GM21529 (cell line): ENCODE data around the gene SIGLEC9.

Source experiments
- ATAC-seq: cut with Tn5 transposase; IDR thresholded peaks from one replicate; pipeline ENCODE4 v1.9.1; 2021; ENCODE audit not compliant: unreplicated experiment

The SIGLEC9 gene

DNA sequence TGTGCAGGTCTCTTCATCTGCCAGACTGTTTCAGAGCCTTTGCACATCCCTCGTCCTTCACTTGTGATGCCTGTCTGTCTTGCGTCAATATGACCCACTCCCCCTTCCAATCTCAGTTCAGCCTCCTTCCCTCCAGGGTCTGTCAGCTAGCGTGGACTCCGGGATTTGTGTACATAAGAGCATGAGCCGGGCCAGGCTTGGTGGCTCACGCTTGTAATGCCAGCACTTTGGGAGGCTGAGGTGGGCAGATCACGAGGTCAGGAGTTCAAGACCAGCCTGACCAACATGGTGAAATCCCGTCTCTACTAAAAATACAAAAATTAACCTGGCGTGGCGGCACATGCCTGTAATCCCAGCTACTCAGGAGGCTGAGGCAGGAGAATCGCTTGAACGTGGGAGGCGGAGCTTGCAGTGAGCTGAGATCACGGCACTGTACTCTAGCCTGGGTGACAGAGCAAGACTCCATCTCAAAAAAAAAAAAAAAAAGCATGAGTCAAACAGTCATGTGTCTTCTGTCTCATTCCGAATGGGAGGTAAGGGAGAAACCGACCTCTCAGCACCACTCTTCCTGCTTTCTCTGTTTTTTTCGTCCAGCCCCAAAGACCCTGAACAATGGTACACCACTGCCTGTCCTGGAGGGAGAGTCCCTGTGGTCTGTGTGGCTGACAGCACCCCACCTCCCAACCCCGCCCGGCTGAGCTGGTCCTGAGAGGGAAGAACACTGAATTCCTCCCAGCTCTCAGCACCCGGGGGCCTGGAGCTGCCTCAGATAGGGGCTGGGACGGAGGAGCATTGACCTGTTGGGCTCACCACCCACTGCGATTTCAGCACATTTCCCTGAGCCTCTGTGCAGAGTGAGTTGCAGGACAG lies 2.4 kb upstream of the SIGLEC9 start:
- ATAC-seq, result no peak

DNA sequence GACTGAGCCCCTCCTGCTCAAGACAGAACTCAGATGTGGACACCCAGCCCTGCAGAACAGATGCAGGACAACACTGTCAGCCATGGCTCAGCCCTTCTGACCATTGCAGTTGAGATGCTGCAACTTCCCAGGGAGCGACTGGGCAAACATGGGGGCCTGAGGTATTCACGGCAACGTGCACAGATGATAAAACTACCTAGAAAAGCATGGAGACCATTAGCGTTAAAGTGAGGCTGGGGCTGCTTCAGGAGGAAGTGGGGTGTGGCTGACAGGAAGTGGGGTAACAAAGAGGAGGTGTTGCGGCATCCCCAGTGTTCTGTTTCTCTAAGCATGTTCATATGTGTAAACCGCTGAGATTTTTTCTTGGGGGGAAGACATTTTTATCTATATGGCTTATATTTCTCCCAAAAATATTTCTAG lies 1.3 kb upstream of the SIGLEC9 start:
- no peak for ATAC-seq

DNA sequence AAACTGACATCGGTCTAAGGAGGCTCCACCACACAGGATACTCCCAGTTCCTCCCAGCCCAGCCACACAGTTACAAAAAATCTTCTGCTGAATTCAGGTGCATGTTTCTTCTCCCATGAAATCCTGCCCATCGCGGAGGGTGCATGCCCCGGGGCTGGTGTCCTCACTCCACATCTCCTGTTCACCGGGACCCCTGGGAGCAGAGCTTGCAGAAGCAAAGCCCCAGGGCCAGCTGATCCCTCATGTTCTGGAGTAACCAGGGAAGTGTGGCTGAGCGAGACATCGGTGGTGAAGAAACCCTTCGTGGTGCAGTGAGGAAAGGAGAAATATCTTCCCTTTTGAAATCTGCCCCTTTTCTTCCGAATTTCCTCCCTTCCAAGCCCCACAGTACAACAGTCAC lies 904 bp upstream of the SIGLEC9 start:
- no peak for ATAC-seq

DNA sequence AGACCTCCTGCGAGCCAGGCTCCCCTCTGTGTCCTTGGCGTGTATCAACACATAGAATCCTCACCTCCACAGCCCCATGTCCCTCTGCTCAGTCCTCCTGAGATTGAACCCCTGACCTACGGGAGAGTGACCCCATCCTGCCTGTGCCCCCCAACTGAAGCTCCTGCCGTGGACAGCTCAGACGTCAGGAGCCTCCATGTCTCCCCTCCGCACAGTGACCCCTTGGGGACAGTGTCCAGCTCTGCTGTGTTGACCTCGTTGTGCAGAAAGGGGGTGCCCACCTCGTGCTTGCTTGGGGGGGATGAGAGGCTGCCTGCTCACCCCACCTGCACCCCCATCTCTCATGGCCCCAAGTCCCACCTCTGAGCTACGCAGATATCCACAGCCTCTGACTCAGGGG lies 490 bp upstream of the SIGLEC9 start:
- ATAC-seq, result no peak

- no peak for ATAC-seq
Measured at GRCh38 chr19:51125421-51126075, 842 bp downstream of the SIGLEC9 start.

DNA sequence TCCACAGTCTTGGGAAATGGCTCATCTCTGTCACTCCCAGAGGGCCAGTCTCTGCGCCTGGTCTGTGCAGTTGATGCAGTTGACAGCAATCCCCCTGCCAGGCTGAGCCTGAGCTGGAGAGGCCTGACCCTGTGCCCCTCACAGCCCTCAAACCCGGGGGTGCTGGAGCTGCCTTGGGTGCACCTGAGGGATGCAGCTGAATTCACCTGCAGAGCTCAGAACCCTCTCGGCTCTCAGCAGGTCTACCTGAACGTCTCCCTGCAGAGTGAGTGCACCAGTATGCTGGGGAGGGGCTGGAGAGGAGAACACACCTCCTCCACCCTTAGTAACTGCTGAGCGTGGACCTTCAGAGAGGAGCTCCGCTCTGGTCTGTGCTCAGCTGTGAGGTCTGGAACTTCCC lies 2.3 kb downstream of the SIGLEC9 start:
- ATAC-seq, result no peak

- no peak for ATAC-seq
Measured at GRCh38 chr19:51127755-51128154, 3.0 kb downstream of the SIGLEC9 start.

DNA sequence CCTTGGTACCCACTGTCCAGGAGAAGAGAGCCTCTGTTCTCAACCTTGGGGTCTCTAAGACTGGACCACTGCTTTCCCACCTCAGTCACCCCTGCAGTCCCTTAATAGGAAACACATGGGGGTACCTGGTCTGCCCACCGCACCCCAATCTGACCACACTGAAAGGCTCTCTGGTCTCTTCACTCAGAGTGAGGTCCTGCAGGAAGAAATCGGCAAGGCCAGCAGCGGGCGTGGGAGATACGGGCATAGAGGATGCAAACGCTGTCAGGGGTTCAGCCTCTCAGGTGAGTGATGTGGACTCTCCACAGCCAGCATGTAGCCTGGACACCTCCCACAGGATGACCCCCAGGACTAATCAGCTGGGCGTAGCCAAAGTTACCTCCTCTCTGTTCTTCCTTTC lies 3.5 kb downstream of the SIGLEC9 start:
- ATAC-seq, result no peak

DNA sequence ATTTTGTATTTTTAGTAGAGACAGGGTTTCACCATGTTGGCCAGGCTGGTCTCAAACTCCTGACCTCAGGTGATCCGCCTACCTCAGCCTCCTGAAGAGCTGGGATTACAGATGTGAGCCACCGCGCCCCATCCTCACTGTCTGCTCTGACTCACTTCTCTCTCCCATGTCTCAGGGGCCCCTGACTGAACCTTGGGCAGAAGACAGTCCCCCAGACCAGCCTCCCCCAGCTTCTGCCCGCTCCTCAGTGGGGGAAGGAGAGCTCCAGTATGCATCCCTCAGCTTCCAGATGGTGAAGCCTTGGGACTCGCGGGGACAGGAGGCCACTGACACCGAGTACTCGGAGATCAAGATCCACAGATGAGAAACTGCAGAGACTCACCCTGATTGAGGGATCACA lies 5.0 kb downstream of the SIGLEC9 start:
- ATAC-seq, result no peak

DNA sequence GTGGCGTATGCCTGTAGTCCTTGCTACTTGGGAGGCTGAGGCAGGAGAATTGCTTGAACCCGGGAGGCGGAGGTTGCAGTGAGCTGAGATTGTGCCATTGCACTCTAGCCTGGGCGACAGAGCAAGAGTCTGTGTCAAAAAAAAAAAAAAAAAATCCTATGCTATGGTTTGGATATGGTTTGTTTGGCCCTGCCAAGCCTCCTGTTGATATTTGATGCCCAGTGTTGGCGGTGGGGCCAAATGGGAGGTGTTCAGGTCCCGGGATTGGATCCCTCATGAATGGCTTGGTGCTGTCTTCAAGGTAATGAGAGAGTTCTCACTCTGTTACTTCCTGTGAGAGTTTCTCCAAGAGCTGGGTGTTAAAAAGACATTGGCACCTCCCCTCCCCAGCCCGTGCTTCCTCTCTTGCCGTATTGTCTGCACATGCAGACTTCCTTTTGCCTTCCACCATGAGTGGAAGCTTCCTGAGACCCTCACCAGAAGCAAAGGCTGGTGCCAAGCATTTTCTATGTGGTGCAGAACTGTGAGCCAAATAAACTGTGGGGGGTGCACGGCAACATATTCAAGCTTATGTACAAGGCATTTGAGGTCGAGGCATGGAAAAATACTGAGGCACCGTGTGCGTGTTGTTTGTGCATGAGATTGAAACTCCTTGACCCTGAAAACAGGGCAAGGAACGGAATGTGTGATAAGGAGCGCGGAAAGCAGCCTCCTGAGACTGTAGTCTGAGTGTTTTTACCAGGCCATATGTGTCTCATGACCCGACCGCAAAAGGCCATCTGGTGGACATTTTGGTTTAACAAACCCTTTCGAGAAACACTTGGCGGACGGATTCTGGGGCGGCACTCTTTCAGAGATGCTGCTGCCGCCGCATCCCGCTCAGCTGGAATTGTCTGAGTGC lies 7.3 kb downstream of the SIGLEC9 start:
- no peak for ATAC-seq

GRCh38 chr19:51135004-51135403 lies 10.3 kb downstream of the SIGLEC9 start:
- ATAC-seq, result no peak

- ATAC-seq, result no peak
Measured at GRCh38 chr19:51135986-51136762, 11.5 kb downstream of the SIGLEC9 start.

GRCh38 chr19:51136851-51137551 lies 12.3 kb downstream of the SIGLEC9 start:
- ATAC-seq, result no peak

GRCh38 chr19:51137792-51138425 lies 13.2 kb downstream of the SIGLEC9 start:
- no peak for ATAC-seq

DNA sequence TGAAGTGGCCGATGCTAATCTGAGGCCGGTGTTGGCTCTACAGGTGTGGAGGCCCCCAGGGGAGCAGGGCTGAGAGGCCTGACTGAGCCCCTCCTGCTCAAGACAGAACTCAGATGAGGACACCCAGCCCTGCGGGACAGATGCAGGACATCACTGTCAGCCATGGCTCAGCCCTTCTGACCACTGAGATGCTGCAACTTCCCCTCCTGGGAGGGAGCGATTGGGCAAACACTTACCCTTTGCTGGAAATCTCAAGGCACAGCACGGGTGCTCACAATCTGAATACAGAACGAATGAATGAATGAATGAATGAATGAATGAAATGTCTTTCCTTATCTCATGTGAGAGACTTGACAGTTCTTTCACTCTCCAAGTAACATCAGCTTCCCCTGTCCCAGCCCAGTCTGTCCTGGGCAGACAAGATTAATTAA lies 13.9 kb downstream of the SIGLEC9 start:
- no peak for ATAC-seq

DNA sequence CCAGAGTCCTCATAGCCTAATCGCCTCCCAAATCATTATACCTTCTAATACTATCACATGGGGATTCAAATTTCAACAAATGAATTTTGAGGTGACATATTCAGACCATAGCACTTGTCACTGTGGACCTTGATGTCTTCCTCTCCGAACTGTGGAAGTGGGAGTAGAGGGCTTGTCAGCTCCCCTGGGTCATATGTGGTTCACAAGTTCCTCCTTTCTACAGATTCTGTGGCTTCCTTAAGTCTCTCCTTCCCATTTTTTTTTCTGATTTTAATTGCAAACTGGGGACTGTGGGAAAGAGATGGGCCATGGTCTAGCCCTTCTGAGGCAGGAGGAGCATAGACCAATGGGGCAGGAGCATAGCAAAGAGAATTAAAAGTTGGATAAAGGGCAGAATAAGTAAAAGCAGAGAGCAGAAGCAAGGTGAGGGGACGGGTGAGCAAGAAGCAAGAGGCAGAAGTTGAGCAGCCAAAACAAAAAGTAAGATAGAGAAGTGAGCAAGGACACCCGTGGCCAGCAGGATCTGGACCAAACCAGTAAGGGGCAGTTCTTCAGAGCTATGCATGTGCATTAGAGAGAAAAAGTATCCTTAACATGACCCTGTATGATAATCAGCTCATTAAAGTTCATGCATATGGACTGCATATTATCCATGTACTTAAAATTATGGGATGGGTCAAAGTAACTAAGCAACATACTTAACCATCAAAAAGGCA lies 14.8 kb downstream of the SIGLEC9 start:
- no peak for ATAC-seq

DNA sequence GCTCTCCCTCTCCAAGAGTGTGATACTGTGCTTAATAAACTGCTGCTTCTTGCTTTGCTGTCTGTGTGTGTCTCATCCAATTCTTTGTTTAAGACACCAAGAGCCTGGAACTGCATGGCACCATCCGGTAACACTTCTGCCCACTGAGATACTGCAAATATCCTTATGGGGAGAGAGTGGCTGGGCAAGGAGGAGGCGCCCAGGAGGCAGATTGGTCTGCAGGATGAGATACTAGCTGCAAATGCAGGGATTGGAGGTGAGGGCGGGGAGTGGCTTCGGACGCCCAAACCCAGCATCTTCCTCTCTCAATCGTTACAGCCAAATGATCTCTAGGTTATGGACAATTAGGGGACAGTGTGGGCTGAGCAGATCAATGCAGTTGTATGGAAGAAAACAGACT lies 15.7 kb downstream of the SIGLEC9 start:
- no peak for ATAC-seq

GRCh38 chr19:51141181-51141580 lies 16.5 kb downstream of the SIGLEC9 start:
- no peak for ATAC-seq

GRCh38 chr19:51142119-51142518 lies 17.4 kb downstream of the SIGLEC9 start, which contains the start of gene SIGLEC7:
Gene SIGLEC7 (plus strand): TSS chr19:51142301. CDS start chr19:51142370, 69 bp downstream.
- no peak for ATAC-seq
